A549 treated with AZD2906 at 1 μM for 4 hours (cell line): ENCODE data around the gene DNAJC7. TPM values are rescaled to one million over a fixed set of nuclear protein-coding genes. Genes with fewer than 3 reads are reported as not detected.

Experiments
- total RNA-seq: library from RNA; stranded (reverse); fragments of 200-300 nt; extraction: Qiagen RNA extraction; gene quantifications from 5 replicates; pipeline ENCODE4 v1.2.3, GENCODE V29; 2022

The DNAJC7 gene
- total RNA-seq: 103 to 115 TPM (median 105 TPM) in 5 replicates

GRCh38 chr17:42016941-42017865 is at the start of gene DNAJC7:
TSS of gene DNAJC7 (minus strand) at chr17:42017439. CDS start at chr17:42017416, 23 bp downstream.

GRCh38 chr17:42050393-42051012 is 33.3 kb upstream of the DNAJC7 start, which contains the start of gene C17orf113:
TSS of gene C17orf113 (minus strand) at chr17:42050601. CDS start at chr17:42043376, 7,225 bp downstream.

GRCh38 chr17:42019509-42020404 is 2.5 kb upstream of the DNAJC7 start, which contains the start of gene NKIRAS2:
TSS of gene NKIRAS2 (plus strand) at chr17:42020090. CDS start at chr17:42021578, 1,488 bp downstream.

GRCh38 chr17:41966463-41967140 is 50.6 kb downstream of the DNAJC7 start, which contains the start of gene CNP:
TSS of gene CNP (plus strand) at chr17:41966795. CDS start at chr17:41966885, 90 bp downstream.

GRCh38 chr17:41930009-41930832 is 87.0 kb downstream of the DNAJC7 start, which contains the start of gene ODAD4:
TSS of gene ODAD4 (plus strand) at chr17:41930617. CDS start at chr17:41930724, 107 bp downstream.

Other genes starting within 250 kb of the DNAJC7 start
- 92.8 to 122 TPM (median 113 TPM) in 5 replicates for gene JUP, start 230.7 kb downstream of the DNAJC7 start, total RNA-seq
- gene P3H4, start 205.5 kb downstream of the DNAJC7 start, total RNA-seq: 27.4 to 35.1 TPM (median 32.8 TPM) in 5 replicates
- gene FKBP10, start 204.4 kb downstream of the DNAJC7 start, total RNA-seq: 85.2 to 104 TPM (median 96.6 TPM) in 5 replicates
- gene NT5C3B, start 181.2 kb downstream of the DNAJC7 start, total RNA-seq: 98.7 to 110 TPM (median 105 TPM) in 5 replicates
- 0.05 to 0.08 TPM in 2 of 5 replicates, not detected in the others for gene KLHL10, start 179.6 kb downstream of the DNAJC7 start, total RNA-seq
- gene KLHL11, start 152.0 kb downstream of the DNAJC7 start, total RNA-seq: 2.3 to 4.3 TPM (median 2.4 TPM) in 5 replicates
- gene ACLY, start 98.5 kb downstream of the DNAJC7 start, total RNA-seq: 228 to 291 TPM (median 250 TPM) in 5 replicates
- 1.1 to 1.6 TPM (median 1.2 TPM) in 5 replicates for gene ODAD4, start 86.8 kb downstream of the DNAJC7 start, total RNA-seq
- 57.4 to 67.0 TPM (median 66.7 TPM) in 5 replicates for gene CNP, start 50.6 kb downstream of the DNAJC7 start, total RNA-seq
- 40.5 to 46.0 TPM (median 42.3 TPM) in 5 replicates for gene NKIRAS2, start 2.7 kb upstream of the DNAJC7 start, total RNA-seq
- 0.55 to 0.85 TPM (median 0.81 TPM) in 5 replicates for gene C17orf113, start 33.2 kb upstream of the DNAJC7 start, total RNA-seq
- gene ZNF385C, start 81.0 kb upstream of the DNAJC7 start, total RNA-seq: 0.14 to 0.39 TPM (median 0.20 TPM) in 5 replicates
- gene DHX58, start 95.3 kb upstream of the DNAJC7 start, total RNA-seq: 0.37 to 0.79 TPM (median 0.39 TPM) in 5 replicates
- 33.4 to 48.5 TPM (median 43.3 TPM) in 5 replicates for gene KAT2A, start 103.9 kb upstream of the DNAJC7 start, total RNA-seq
- not detected in 5 replicates for gene HSPB9, start 105.4 kb upstream of the DNAJC7 start, total RNA-seq
- gene RAB5C, start 137.6 kb upstream of the DNAJC7 start, total RNA-seq: 231 to 267 TPM (median 261 TPM) in 5 replicates
- gene KCNH4, start 163.7 kb upstream of the DNAJC7 start, total RNA-seq: 0.18 to 0.36 TPM (median 0.31 TPM) in 5 replicates
- gene HCRT, start 168.0 kb upstream of the DNAJC7 start, total RNA-seq: 0.20 TPM in 1 of 5 replicates, not detected in the others
- 16.0 to 21.7 TPM (median 19.8 TPM) in 5 replicates for gene GHDC, start 177.1 kb upstream of the DNAJC7 start, total RNA-seq